Thoracic aorta (tissue), 2 donors: ENCODE measurements around the gene MYCBP. TPM values are rescaled to one million over a fixed set of nuclear protein-coding genes. Genes with fewer than 3 reads are reported as not detected.
A peak's percentile ranks its signal among the peaks of the same experiment; 100 is the strongest.

Experiments used
- ATAC-seq: fragments of 150-250 bp; one replicate; pipeline ENCODE4 v1.8.0; 2017; ENCODE audit warnings: low read depth; ENCODE audit not compliant: insufficient number of reproducible peaks, low FRiP score
- DNase-seq: peaks from one replicate; pipeline ENCODE4 v3.0.0-alpha.2; 2020; ENCODE audit warnings: low spot score
- H3K27ac ChIP-seq, 2 donors: fragments of 200-600 bp; sonication (generic); 1 replicate in 1 of 2; 2 replicates in 1 of 2; pipeline ENCODE4 v1.5.1; 2016; ENCODE audit warnings: mild to moderate bottlenecking in 2 of 2, moderate library complexity in 2 of 2
- H3K27me3 ChIP-seq: fragments of 200-600 bp; sonication (generic); replicated peaks from 2 replicates; pipeline ENCODE4 v1.6.0; 2016; ENCODE audit warnings: mild to moderate bottlenecking; ENCODE audit not compliant: insufficient read depth
- H3K36me3 ChIP-seq: fragments of 200-600 bp; sonication (generic); one replicate; pipeline ENCODE4 v1.5.1; 2016
- H3K4me1 ChIP-seq, 2 donors: fragments of 200-600 bp; sonication (generic); 1 replicate in 1 of 2; 2 replicates in 1 of 2; pipeline versions ENCODE4 v1.5.1 to v1.6.0; 2016; ENCODE audit warnings: low read depth in 2 of 2, mild to moderate bottlenecking in 1 of 2; ENCODE audit not compliant: control insufficient read depth in 1 of 2
- H3K4me3 ChIP-seq: fragments of 200-600 bp; sonication (generic); 2 replicates; pipeline ENCODE4 v1.5.1; 2016; ENCODE audit warnings: mild to moderate bottlenecking
- H3K9me3 ChIP-seq: fragments of 200-600 bp; sonication (generic); 2 replicates; pipeline ENCODE4 v1.5.1; 2016
- CTCF ChIP-seq: fragments of 200-600 bp; sonication (generic); IDR thresholded peaks from one replicate; pipeline ENCODE4 v1.5.1; 2019; ENCODE audit warnings: antibody characterized with exemption
- total RNA-seq, 2 donors: library from RNA; depleted of rRNA; stranded (reverse); fragments of >200 nt; gene quantifications; one replicate each; pipeline versions ENCODE4 v1.1.0 to v1.2.3, GENCODE V29; 2016

The MYCBP gene
- total RNA-seq, 2 donors from 2014 or later, result 5.1 to 7.5 TPM

- no peak for ATAC-seq
These were observed 5.9 kb downstream of the MYCBP start for GRCh38 chr1:38867208-38867607.

GRCh38 chr1:38865112-38865715, 7.9 kb downstream of the MYCBP start:
- ATAC-seq, result no peak
- no peak for DNase-seq
- Histone ChIP-seq H3K27ac (no peak overlapping the region), H3K4me3 (no peak overlapping the region), H3K4me1 (peaks cover 6 to 30% of the 10 kb centered on the region in 2 donors), H3K27me3 (no peaks in the 10 kb centered on the region), H3K9me3 (no peaks in the 10 kb centered on the region), H3K36me3 (no peaks in the 10 kb centered on the region)
- TF ChIP-seq CTCF, result no peak

More at GRCh38 chr1:38867208-38867607, 5.9 kb downstream of the MYCBP start:
- no peak for TF ChIP-seq CTCF
- H3K36me3 ChIP-seq, result no peaks in the 10 kb centered on the region
- H3K27me3 ChIP-seq, result no peaks in the 10 kb centered on the region
- no peaks in the 10 kb centered on the region for H3K9me3 ChIP-seq
- H3K27ac ChIP-seq, result no peak overlapping the region
- no peak overlapping the region for H3K4me3 ChIP-seq
- peaks cover 0 to 18% of the 10 kb centered on the region in 2 donors for H3K4me1 ChIP-seq
- DNase-seq, result no peak

GRCh38 chr1:38860454-38860795, 12.7 kb downstream of the MYCBP start:
- ATAC-seq (no peak), DNase-seq (no peak)
- no peaks in the 10 kb centered on the region for H3K9me3 ChIP-seq
- H3K4me3 ChIP-seq, result peak overlapping the region; percentile 90
- H3K36me3 ChIP-seq, result peaks cover 9% of the 10 kb centered on the region
- no peak for TF ChIP-seq CTCF
- H3K4me1 ChIP-seq, result peaks cover 23 to 51% of the 10 kb centered on the region in 2 donors
- peak overlapping the region in 1 of 2 donors; percentile 6 for H3K27ac ChIP-seq
- no peaks in the 10 kb centered on the region for H3K27me3 ChIP-seq

- H3K27me3 ChIP-seq, result no peaks in the 10 kb centered on the region
- H3K27ac ChIP-seq, result peak within 1 kb of the TSS; percentile 52 to 61
- H3K4me1 ChIP-seq, result peaks cover 23 to 56% of the 10 kb centered on the region in 2 donors
- no peak for TF ChIP-seq CTCF
- peak; percentile 99 for DNase-seq
- peak; percentile 98 for ATAC-seq
- peaks cover 13% of the 10 kb centered on the region for H3K36me3 ChIP-seq
- no peaks in the 10 kb centered on the region for H3K9me3 ChIP-seq
- peak within 1 kb of the TSS; percentile 90 for H3K4me3 ChIP-seq
These were observed 13.3 kb downstream of the MYCBP start, which contains the start of gene RRAGC for GRCh38 chr1:38859561-38860453. RRAGC (minus strand) TSS chr1:38859772; CDS start chr1:38859646, 126 bp downstream.

GRCh38 chr1:38858833-38859560, 14.2 kb downstream of the MYCBP start:
- Histone ChIP-seq H3K27ac (peak overlapping the region; percentile 50 to 52), H3K27me3 (no peaks in the 10 kb centered on the region), H3K36me3 (peaks cover 13% of the 10 kb centered on the region), H3K4me1 (peaks cover 23 to 56% of the 10 kb centered on the region in 2 donors), H3K4me3 (peak overlapping the region; percentile 90), H3K9me3 (no peaks in the 10 kb centered on the region)
- DNase-seq (peak; percentile 19), ATAC-seq (no peak)
- no peak for TF ChIP-seq CTCF
